T-helper 2 cell treated with Interferon-gamma antibody and Interleukin-4, amounts not matched to agents 5 μg/mL and 100 μg/mL, for 36 hours (primary cell): ENCODE measurements around the gene KLF7.

Source experiments
- DNase-seq: peaks from one replicate; pipeline ENCODE4 v3.0.0; 2021; ENCODE audit warnings: low spot score
- H3K27ac Mint-ChIP-seq: one replicate; pipeline ENCODE4 v1.8.0; 2021; ENCODE audit warnings: mild to moderate bottlenecking, mixed read lengths
- H3K27me3 Mint-ChIP-seq: one replicate; pipeline ENCODE4 v1.8.0; 2021; ENCODE audit warnings: low read depth, mixed read lengths
- H3K36me3 Mint-ChIP-seq: one replicate; pipeline ENCODE4 v1.8.0; 2021; ENCODE audit warnings: low read depth, mixed read lengths
- H3K4me1 Mint-ChIP-seq: one replicate; pipeline ENCODE4 v1.8.0; 2021; ENCODE audit warnings: low read depth, mixed read lengths
- H3K4me3 Mint-ChIP-seq: one replicate; pipeline ENCODE4 v1.8.0; 2022; ENCODE audit warnings: mild to moderate bottlenecking, moderate library complexity, mixed read lengths
- H3K9me3 Mint-ChIP-seq: one replicate; pipeline ENCODE4 v1.8.0; 2021; ENCODE audit warnings: mixed read lengths

KLF7 gene

GRCh38 chr2:207148020-207148419 lies 17.7 kb downstream of the KLF7 start:
- DNase-seq, result no peak
- Mint-ChIP-seq H3K4me1 (peaks cover 60% of the 10 kb centered on the region), H3K36me3 (peaks cover 64% of the 10 kb centered on the region), H3K27ac (no peak overlapping the region), H3K9me3 (no peaks in the 10 kb centered on the region), H3K4me3 (no peak overlapping the region), H3K27me3 (no peaks in the 10 kb centered on the region)

GRCh38 chr2:207144173-207144785 lies 21.5 kb downstream of the KLF7 start:
- no peaks in the 10 kb centered on the region for H3K27me3 Mint-ChIP-seq
- H3K27ac Mint-ChIP-seq, result peak overlapping the region; percentile 97
- DNase-seq, result no peak
- H3K9me3 Mint-ChIP-seq, result no peaks in the 10 kb centered on the region
- H3K4me1 Mint-ChIP-seq, result peaks cover 53% of the 10 kb centered on the region
- H3K36me3 Mint-ChIP-seq, result peaks cover 66% of the 10 kb centered on the region
- H3K4me3 Mint-ChIP-seq, result peak overlapping the region; percentile 76

- peak overlapping the region; percentile 76 for H3K4me3 Mint-ChIP-seq
- no peak for DNase-seq
- H3K27me3 Mint-ChIP-seq, result no peaks in the 10 kb centered on the region
- H3K4me1 Mint-ChIP-seq, result peaks cover 47% of the 10 kb centered on the region
- H3K36me3 Mint-ChIP-seq, result peaks cover 63% of the 10 kb centered on the region
- no peaks in the 10 kb centered on the region for H3K9me3 Mint-ChIP-seq
- peak overlapping the region; percentile 97 for H3K27ac Mint-ChIP-seq
Observed at GRCh38 chr2:207143215-207144172, 22.3 kb downstream of the KLF7 start.

- H3K36me3 Mint-ChIP-seq, result peaks cover 63% of the 10 kb centered on the region
- peak overlapping the region; percentile 97 for H3K27ac Mint-ChIP-seq
Observed at GRCh38 chr2:207142461-207142860, 23.3 kb downstream of the KLF7 start.

GRCh38 chr2:207141386-207141785 lies 24.4 kb downstream of the KLF7 start:
- no peak for DNase-seq
- Mint-ChIP-seq H3K36me3 (peaks cover 61% of the 10 kb centered on the region), H3K27ac (peak overlapping the region; percentile 49), H3K4me3 (peak overlapping the region; percentile 24), H3K27me3 (no peaks in the 10 kb centered on the region), H3K9me3 (no peaks in the 10 kb centered on the region), H3K4me1 (peaks cover 52% of the 10 kb centered on the region)

More at GRCh38 chr2:207142461-207142860, 23.3 kb downstream of the KLF7 start:
- DNase-seq, result no peak
- H3K27me3 Mint-ChIP-seq, result no peaks in the 10 kb centered on the region
- peak overlapping the region; percentile 76 for H3K4me3 Mint-ChIP-seq
- H3K9me3 Mint-ChIP-seq, result no peaks in the 10 kb centered on the region
- H3K4me1 Mint-ChIP-seq, result peaks cover 46% of the 10 kb centered on the region

GRCh38 chr2:207140265-207140664 lies 25.5 kb downstream of the KLF7 start:
- Mint-ChIP-seq H3K27ac (no peak overlapping the region), H3K36me3 (peaks cover 61% of the 10 kb centered on the region), H3K9me3 (no peaks in the 10 kb centered on the region), H3K4me3 (no peak overlapping the region), H3K27me3 (no peaks in the 10 kb centered on the region), H3K4me1 (peaks cover 60% of the 10 kb centered on the region)
- no peak for DNase-seq

GRCh38 chr2:207139552-207139951 lies 26.2 kb downstream of the KLF7 start:
- no peak overlapping the region for H3K4me3 Mint-ChIP-seq
- no peak overlapping the region for H3K27ac Mint-ChIP-seq
- H3K9me3 Mint-ChIP-seq, result no peaks in the 10 kb centered on the region
- no peak for DNase-seq
- H3K36me3 Mint-ChIP-seq, result peaks cover 58% of the 10 kb centered on the region
- no peaks in the 10 kb centered on the region for H3K27me3 Mint-ChIP-seq
- peaks cover 60% of the 10 kb centered on the region for H3K4me1 Mint-ChIP-seq

GRCh38 chr2:207138627-207139297 lies 27.0 kb downstream of the KLF7 start:
- Mint-ChIP-seq H3K4me3 (no peak overlapping the region), H3K4me1 (peaks cover 54% of the 10 kb centered on the region), H3K27ac (no peak overlapping the region), H3K27me3 (no peaks in the 10 kb centered on the region), H3K36me3 (peaks cover 58% of the 10 kb centered on the region), H3K9me3 (no peaks in the 10 kb centered on the region)
- no peak for DNase-seq

GRCh38 chr2:207137596-207138337 lies 28.0 kb downstream of the KLF7 start:
- Mint-ChIP-seq H3K4me3 (no peak overlapping the region), H3K36me3 (peaks cover 63% of the 10 kb centered on the region), H3K4me1 (peaks cover 49% of the 10 kb centered on the region)

GRCh38 chr2:207136874-207137273 lies 28.9 kb downstream of the KLF7 start:
- DNase-seq, result no peak
- Mint-ChIP-seq H3K4me3 (no peak overlapping the region), H3K9me3 (no peaks in the 10 kb centered on the region), H3K36me3 (peaks cover 61% of the 10 kb centered on the region), H3K27me3 (no peaks in the 10 kb centered on the region), H3K4me1 (peaks cover 44% of the 10 kb centered on the region), H3K27ac (no peak overlapping the region)

More at GRCh38 chr2:207137596-207138337, 28.0 kb downstream of the KLF7 start:
- no peaks in the 10 kb centered on the region for H3K9me3 Mint-ChIP-seq
- no peak overlapping the region for H3K27ac Mint-ChIP-seq
- DNase-seq, result no peak
- no peaks in the 10 kb centered on the region for H3K27me3 Mint-ChIP-seq

GRCh38 chr2:207135801-207136457 lies 29.8 kb downstream of the KLF7 start:
- H3K4me3 Mint-ChIP-seq, result peak overlapping the region; percentile 48
- peaks cover 59% of the 10 kb centered on the region for H3K36me3 Mint-ChIP-seq
- no peak for DNase-seq
- peak overlapping the region; percentile 63 for H3K27ac Mint-ChIP-seq
- peaks cover 44% of the 10 kb centered on the region for H3K4me1 Mint-ChIP-seq
- H3K27me3 Mint-ChIP-seq, result no peaks in the 10 kb centered on the region
- H3K9me3 Mint-ChIP-seq, result no peaks in the 10 kb centered on the region

- Mint-ChIP-seq H3K27ac (peak overlapping the region; percentile 4), H3K4me1 (peaks cover 46% of the 10 kb centered on the region), H3K27me3 (no peaks in the 10 kb centered on the region), H3K9me3 (no peaks in the 10 kb centered on the region), H3K36me3 (peaks cover 56% of the 10 kb centered on the region), H3K4me3 (no peak overlapping the region)
- DNase-seq, result no peak
Observed at GRCh38 chr2:207135340-207135739, 30.4 kb downstream of the KLF7 start.
